GM19468 (cell line): ENCODE measurements around the gene IMMP2L.

Experiments used
- ATAC-seq: cut with Tn5 transposase; IDR thresholded peaks from one replicate; pipeline ENCODE4 v1.9.1; 2021; ENCODE audit warnings: mild to moderate bottlenecking, moderate library complexity, moderate number of reproducible peaks; ENCODE audit not compliant: unreplicated experiment; ENCODE audit errors: extremely low read depth

The IMMP2L gene

GRCh38 chr7:110650328-110650727 lies 912.0 kb downstream of the IMMP2L start:
- ATAC-seq: no peak

GRCh38 chr7:110647266-110647665 lies 915.0 kb downstream of the IMMP2L start:
- no peak for ATAC-seq

GRCh38 chr7:110646804-110647203 lies 915.5 kb downstream of the IMMP2L start:
- no peak for ATAC-seq

- ATAC-seq: no peak
These were observed 916.7 kb downstream of the IMMP2L start for GRCh38 chr7:110645616-110646015.

GRCh38 chr7:110645060-110645459 lies 917.2 kb downstream of the IMMP2L start:
- ATAC-seq: no peak

GRCh38 chr7:110637252-110637651 lies 925.0 kb downstream of the IMMP2L start:
- no peak for ATAC-seq

GRCh38 chr7:110633313-110633712 lies 929.0 kb downstream of the IMMP2L start:
- no peak for ATAC-seq

GRCh38 chr7:110626414-110626813 lies 935.9 kb downstream of the IMMP2L start:
- no peak for ATAC-seq

- ATAC-seq: no peak
These were observed 937.0 kb downstream of the IMMP2L start for GRCh38 chr7:110625294-110625693.

GRCh38 chr7:110623436-110623835 lies 938.9 kb downstream of the IMMP2L start:
- no peak for ATAC-seq

GRCh38 chr7:110621289-110621688 lies 941.0 kb downstream of the IMMP2L start:
- ATAC-seq: no peak

GRCh38 chr7:110620110-110620735 lies 942.1 kb downstream of the IMMP2L start:
- ATAC-seq: no peak
